WTC11 (cell line): ENCODE measurements around the gene LTBP1. TPM values are rescaled to one million over a fixed set of nuclear protein-coding genes. Genes with fewer than 3 reads are reported as not detected.

ENCODE experiments used
- ATAC-seq: fragments of 200-7000 bp; cut with Tn5 transposase; 2 replicates; pipeline ENCODE4 v1.10.0; 2021; ENCODE audit warnings: mild to moderate bottlenecking, moderate library complexity
- CTCF ChIA-PET: fragments of 300-600 bp; sonication (Branson Sonifier 250); formaldehyde crosslinking; loops from one replicate; lab custom pipeline; 2021; ENCODE audit warnings: antibody characterized with exemption; lab: Charles Lee
- POLR2A ChIA-PET: fragments of 350-600 bp; sonication (Branson Sonifier 250); formaldehyde crosslinking; loops from one replicate; lab custom pipeline; 2021; ENCODE audit warnings: antibody characterized with exemption; lab: Charles Lee
- DNase-seq: peaks from one replicate; pipeline ENCODE4 v3.0.0; 2021; ENCODE audit warnings: low spot score
- H3K27ac Mint-ChIP-seq: 2 replicates; pipeline ENCODE4 v1.8.0; 2021; ENCODE audit warnings: mixed read lengths
- H3K27me3 Mint-ChIP-seq: 2 replicates; pipeline ENCODE4 v1.8.0; 2021; ENCODE audit warnings: low read depth, mild to moderate bottlenecking, moderate library complexity, mixed read lengths
- H3K36me3 Mint-ChIP-seq: 2 replicates; pipeline ENCODE4 v1.8.0; 2021; ENCODE audit warnings: mixed read lengths
- H3K4me1 Mint-ChIP-seq: 2 replicates; pipeline ENCODE4 v1.8.0; 2022; ENCODE audit warnings: mixed read lengths
- H3K4me3 Mint-ChIP-seq: 2 replicates; pipeline ENCODE4 v1.8.0; 2021; ENCODE audit warnings: mild to moderate bottlenecking, moderate library complexity, mixed read lengths
- H3K9me3 Mint-ChIP-seq: 2 replicates; pipeline ENCODE4 v1.8.0; 2021; ENCODE audit warnings: mixed read lengths
- ATF1 ChIP-seq: sonication (generic); formaldehyde crosslinking; IDR thresholded peaks from 2 replicates; pipeline ENCODE4 v1.8.1; 2023; ENCODE audit warnings: mild to moderate bottlenecking, moderate library complexity, missing genetic modification reagents
- ATF3 ChIP-seq: sonication (generic); formaldehyde crosslinking; conservative IDR thresholded peaks from 2 replicates; pipeline ENCODE4 v1.8.1; 2022; ENCODE audit warnings: mild to moderate bottlenecking, missing genetic modification reagents
- CREM ChIP-seq: sonication (generic); formaldehyde crosslinking; IDR thresholded peaks from 2 replicates; pipeline ENCODE4 v1.8.1; 2022; ENCODE audit warnings: mild to moderate bottlenecking, missing genetic modification reagents, moderate library complexity
- CTCF ChIP-seq: fragments of 200-600 bp; IDR thresholded peaks from 2 replicates; pipeline ENCODE4 v1.8.0; 2022; ENCODE audit warnings: antibody characterized with exemption
- E2F1 ChIP-seq: sonication (generic); formaldehyde crosslinking; IDR thresholded peaks from 2 replicates; pipeline ENCODE4 v1.8.0; 2022; ENCODE audit warnings: mild to moderate bottlenecking, missing genetic modification reagents
- ELF4 ChIP-seq: sonication (generic); formaldehyde crosslinking; IDR thresholded peaks from 2 replicates; pipeline ENCODE4 v1.8.1; 2022; ENCODE audit warnings: low read depth, mild to moderate bottlenecking, moderate library complexity, missing genetic modification reagents
- EMX1 ChIP-seq: fragments of 250-450 bp; sonication (Bioruptor Pico); IDR thresholded peaks from 2 replicates; pipeline ENCODE4 v1.8.0; 2021; ENCODE audit warnings: mild to moderate bottlenecking
- ETV6 ChIP-seq: sonication (generic); formaldehyde crosslinking; IDR thresholded peaks from 2 replicates; pipeline ENCODE4 v1.8.1; 2022; ENCODE audit warnings: mild to moderate bottlenecking, missing genetic modification reagents
- GABPB1 ChIP-seq: sonication (generic); formaldehyde crosslinking; IDR thresholded peaks from 2 replicates; pipeline ENCODE4 v1.8.1; 2023; ENCODE audit warnings: mild to moderate bottlenecking, missing genetic modification reagents
- HMGA2 ChIP-seq: fragments of 250-450 bp; sonication (Bioruptor Pico); IDR thresholded peaks from 2 replicates; pipeline ENCODE4 v1.4.0; 2021; ENCODE audit warnings: mild to moderate bottlenecking, moderate library complexity
- IRF2 ChIP-seq: sonication (generic); formaldehyde crosslinking; IDR thresholded peaks from 2 replicates; pipeline ENCODE4 v1.8.0; 2022; ENCODE audit warnings: low read depth, missing genetic modification reagents, borderline replicate concordance
- JAZF1 ChIP-seq: fragments of 250-450 bp; sonication (Bioruptor Pico); IDR thresholded peaks from 2 replicates; pipeline ENCODE4 v1.9.0; 2021; ENCODE audit warnings: moderate library complexity, mild to moderate bottlenecking, inconsistent platforms
- JUN ChIP-seq: sonication (generic); formaldehyde crosslinking; IDR thresholded peaks from 2 replicates; pipeline ENCODE4 v1.8.0; 2023; ENCODE audit warnings: mild to moderate bottlenecking, missing genetic modification reagents
- KAT7 ChIP-seq: sonication (generic); formaldehyde crosslinking; IDR thresholded peaks from 2 replicates; pipeline ENCODE4 v1.8.1; 2023; ENCODE audit warnings: missing genetic modification reagents, mild to moderate bottlenecking, borderline replicate concordance
- MLX ChIP-seq: sonication (generic); formaldehyde crosslinking; IDR thresholded peaks from 2 replicates; pipeline ENCODE4 v1.8.1; 2023; ENCODE audit warnings: mild to moderate bottlenecking, missing genetic modification reagents, moderate library complexity
- MXD4 ChIP-seq: fragments of 250-450 bp; sonication (Bioruptor Pico); IDR thresholded peaks from 2 replicates; pipeline ENCODE4 v1.8.0; 2021; ENCODE audit warnings: mild to moderate bottlenecking, moderate library complexity, borderline replicate concordance
- NFE2L1 ChIP-seq: sonication (generic); formaldehyde crosslinking; IDR thresholded peaks from 2 replicates; pipeline ENCODE4 v1.8.1; 2023; ENCODE audit warnings: missing genetic modification reagents
- SMAD3 ChIP-seq: sonication (generic); formaldehyde crosslinking; IDR thresholded peaks from 2 replicates; pipeline ENCODE4 v1.8.0; 2022; ENCODE audit warnings: missing genetic modification reagents, mild to moderate bottlenecking, borderline replicate concordance
- STAT6 ChIP-seq: sonication (generic); formaldehyde crosslinking; conservative IDR thresholded peaks from 2 replicates; pipeline ENCODE4 v1.8.1; 2023; ENCODE audit warnings: mild to moderate bottlenecking, low read depth, missing genetic modification reagents, moderate library complexity
- TP53 ChIP-seq: sonication (generic); formaldehyde crosslinking; IDR thresholded peaks from 2 replicates; pipeline ENCODE4 v1.8.1; 2023; ENCODE audit warnings: mild to moderate bottlenecking, missing genetic modification reagents
- ZNF138 ChIP-seq: sonication (generic); formaldehyde crosslinking; conservative IDR thresholded peaks from 2 replicates; pipeline ENCODE4 v1.8.1; 2022; ENCODE audit warnings: mild to moderate bottlenecking, moderate library complexity, missing genetic modification reagents
- ZNF219 ChIP-seq: sonication (generic); formaldehyde crosslinking; IDR thresholded peaks from 2 replicates; pipeline ENCODE4 v1.8.0; 2023; ENCODE audit warnings: missing genetic modification reagents, mild to moderate bottlenecking, borderline replicate concordance
- ZNF232 ChIP-seq: sonication (generic); formaldehyde crosslinking; IDR thresholded peaks from 2 replicates; pipeline ENCODE4 v1.8.0; 2022; ENCODE audit warnings: mild to moderate bottlenecking, missing genetic modification reagents
- ZNF396 ChIP-seq: fragments of 250-450 bp; sonication (Bioruptor Pico); IDR thresholded peaks from 2 replicates; pipeline ENCODE4 v1.8.0; 2021; ENCODE audit warnings: mild to moderate bottlenecking, moderate library complexity, borderline replicate concordance
- ZNF416 ChIP-seq: fragments of 250-450 bp; sonication (Bioruptor Pico); IDR thresholded peaks from 2 replicates; pipeline ENCODE4 v1.9.0; 2021; ENCODE audit warnings: mild to moderate bottlenecking, inconsistent platforms
- ZNF512 ChIP-seq: sonication (generic); formaldehyde crosslinking; IDR thresholded peaks from 2 replicates; pipeline ENCODE4 v1.8.1; 2022; ENCODE audit warnings: missing genetic modification reagents, borderline replicate concordance
- ZSCAN18 ChIP-seq: fragments of 250-450 bp; sonication (Bioruptor Pico); IDR thresholded peaks from 2 replicates; pipeline ENCODE4 v2.1.2; 2022; ENCODE audit warnings: mild to moderate bottlenecking, moderate library complexity
- total RNA-seq: library from RNA; stranded (reverse); gene quantifications from 3 replicates; pipeline ENCODE4 v1.2.3, GENCODE V29; 2021

The LTBP1 gene
- total RNA-seq, 1 experiment from 2014 or later, result 33.6 TPM

GRCh38 chr2:32925976-32926707 is 20.6 kb upstream of the LTBP1 start:
- Mint-ChIP-seq H3K4me3 (no peak overlapping the region), H3K36me3 (peaks cover 4% of the 10 kb centered on the region; the same call in 1 of the 2 replicates), H3K9me3 (peaks cover 16% of the 10 kb centered on the region), H3K4me1 (peaks cover 25% of the 10 kb centered on the region), H3K27ac (0 out of 2 replicates have a peak overlapping the region, but pooled peaks have one; percentile 36), H3K27me3 (no peaks in the 10 kb centered on the region)
- ATAC-seq (no peak), DNase-seq (no peak)
- POLR2A ChIA-PET, result no interaction called here
- CTCF ChIA-PET, result no interaction called here
- TF ChIP-seq ELF4 (CRISPR knock-in tag) (no peak), MXD4 (CRISPR knock-in tag) (no peak), JUN (CRISPR knock-in tag) (no peak), ATF3 (no peak), ZNF232 (CRISPR knock-in tag) (no peak), STAT6 (CRISPR knock-in tag) (no peak), MLX (CRISPR knock-in tag) (no peak), TP53 (no peak), ZNF219 (no peak), EMX1 (CRISPR knock-in tag) (no peak), HMGA2 (CRISPR knock-in tag) (no peak), ZNF138 (CRISPR knock-in tag) (no peak), KAT7 (CRISPR knock-in tag) (no peak), GABPB1 (CRISPR knock-in tag) (no peak), E2F1 (CRISPR knock-in tag) (no peak)

GRCh38 chr2:32926708-32927084 is 20.1 kb upstream of the LTBP1 start:
- DNase-seq, result peak; percentile 19
- H3K9me3 Mint-ChIP-seq, result peaks cover 16% of the 10 kb centered on the region
- H3K4me3 Mint-ChIP-seq, result no peak overlapping the region
- peak overlapping the region; percentile 36 for H3K27ac Mint-ChIP-seq
- ChIA-PET CTCF (interaction anchor here (0.6 kb wide), 1 partner anchor 17 kb away, joined by 3 read pairs; no protein-coding TSS in a partner anchor), POLR2A (no interaction called here)
- H3K27me3 Mint-ChIP-seq, result no peaks in the 10 kb centered on the region
- peaks cover 4% of the 10 kb centered on the region; the same call in 1 of the 2 replicates for H3K36me3 Mint-ChIP-seq
- peak; percentile 82 for ATAC-seq
- peaks cover 31% of the 10 kb centered on the region for H3K4me1 Mint-ChIP-seq
- TF ChIP-seq ZNF416 (CRISPR knock-in tag) (no peak), ZSCAN18 (no peak), NFE2L1 (CRISPR knock-in tag) (no peak), JUN (CRISPR knock-in tag) (no peak), CTCF (no peak), IRF2 (no peak), CREM (CRISPR knock-in tag) (no peak), ZNF512 (CRISPR knock-in tag) (no peak), SMAD3 (CRISPR knock-in tag) (no peak), ETV6 (CRISPR knock-in tag) (no peak), ZNF232 (CRISPR knock-in tag) (no peak), JAZF1 (no peak), ZNF396 (CRISPR knock-in tag) (no peak), ATF1 (CRISPR knock-in tag) (no peak)
